ENCODE measurements around the gene RALY. TPM values are rescaled to one million over a fixed set of nuclear protein-coding genes. Genes with fewer than 3 reads are reported as not detected.
A peak's percentile ranks its signal among the peaks of the same experiment; 100 is the strongest.

Gene RALY
- total RNA-seq, 2 donors from 2014 or later, result 136 to 182 TPM

DNA sequence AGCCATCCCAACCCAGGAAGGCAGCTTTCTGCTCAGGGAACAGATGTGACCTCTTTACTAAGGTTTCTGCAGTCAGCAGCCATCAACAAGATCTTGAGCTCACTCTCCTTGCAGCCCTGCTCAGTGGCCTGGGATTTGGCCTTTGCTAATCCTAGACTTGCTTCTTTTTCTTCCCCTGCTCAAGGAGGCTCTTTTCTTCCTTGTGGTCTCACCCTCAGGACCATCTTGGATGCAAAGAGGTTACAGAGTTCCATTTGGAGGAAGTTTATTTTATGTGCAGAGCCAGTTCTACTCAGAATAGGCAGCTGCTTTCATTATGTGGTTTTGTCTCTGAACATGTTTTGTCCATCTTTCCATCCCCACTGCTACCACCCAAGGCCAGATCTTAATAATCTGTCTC is 49.3 kb downstream of the RALY start:
- no peaks in the 10 kb centered on the region for H3K27me3 ChIP-seq (ENCODE audit: control insufficient read depth, insufficient read depth, low read length, poor library complexity, severe bottlenecking)
- H3K4me3 ChIP-seq (ENCODE audit: low read length), result no peak overlapping the region
- TF ChIP-seq, protein P1, sequence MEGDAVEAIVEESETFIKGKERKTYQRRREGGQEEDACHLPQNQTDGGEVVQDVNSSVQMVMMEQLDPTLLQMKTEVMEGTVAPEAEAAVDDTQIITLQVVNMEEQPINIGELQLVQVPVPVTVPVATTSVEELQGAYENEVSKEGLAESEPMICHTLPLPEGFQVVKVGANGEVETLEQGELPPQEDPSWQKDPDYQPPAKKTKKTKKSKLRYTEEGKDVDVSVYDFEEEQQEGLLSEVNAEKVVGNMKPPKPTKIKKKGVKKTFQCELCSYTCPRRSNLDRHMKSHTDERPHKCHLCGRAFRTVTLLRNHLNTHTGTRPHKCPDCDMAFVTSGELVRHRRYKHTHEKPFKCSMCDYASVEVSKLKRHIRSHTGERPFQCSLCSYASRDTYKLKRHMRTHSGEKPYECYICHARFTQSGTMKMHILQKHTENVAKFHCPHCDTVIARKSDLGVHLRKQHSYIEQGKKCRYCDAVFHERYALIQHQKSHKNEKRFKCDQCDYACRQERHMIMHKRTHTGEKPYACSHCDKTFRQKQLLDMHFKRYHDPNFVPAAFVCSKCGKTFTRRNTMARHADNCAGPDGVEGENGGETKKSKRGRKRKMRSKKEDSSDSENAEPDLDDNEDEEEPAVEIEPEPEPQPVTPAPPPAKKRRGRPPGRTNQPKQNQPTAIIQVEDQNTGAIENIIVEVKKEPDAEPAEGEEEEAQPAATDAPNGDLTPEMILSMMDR (conservative IDR thresholded peaks at IDR 0.05), result no peak
- no peak overlapping the region for H3K27ac Mint-ChIP-seq
- no peaks in the 10 kb centered on the region for H3K9me3 ChIP-seq (ENCODE audit: control insufficient read depth, low read length)
- H3K4me1 ChIP-seq (ENCODE audit: control insufficient read depth, insufficient read depth, low read length), result peaks cover 6% of the 10 kb centered on the region
- DNase-seq, result no peak
- H3K36me3 Mint-ChIP-seq (ENCODE audit: low read depth), result peaks cover 6% of the 10 kb centered on the region
- no peak overlapping the region for H3K9ac ChIP-seq (ENCODE audit: extremely low read depth, low read length, poor library complexity, severe bottlenecking)
- H3K36me3 ChIP-seq (ENCODE audit: control insufficient read depth, insufficient read depth, low read length), result no peaks in the 10 kb centered on the region
- no peaks in the 10 kb centered on the region for H3K9me3 Mint-ChIP-seq
- H3K4me1 Mint-ChIP-seq, result peaks cover 41% of the 10 kb centered on the region
- no peak overlapping the region for H3K27ac ChIP-seq (ENCODE audit: low read depth, low read length)
- H3K4me3 Mint-ChIP-seq, result no peak overlapping the region
- H3K27me3 Mint-ChIP-seq (ENCODE audit: insufficient read depth), result no peaks in the 10 kb centered on the region

DNA sequence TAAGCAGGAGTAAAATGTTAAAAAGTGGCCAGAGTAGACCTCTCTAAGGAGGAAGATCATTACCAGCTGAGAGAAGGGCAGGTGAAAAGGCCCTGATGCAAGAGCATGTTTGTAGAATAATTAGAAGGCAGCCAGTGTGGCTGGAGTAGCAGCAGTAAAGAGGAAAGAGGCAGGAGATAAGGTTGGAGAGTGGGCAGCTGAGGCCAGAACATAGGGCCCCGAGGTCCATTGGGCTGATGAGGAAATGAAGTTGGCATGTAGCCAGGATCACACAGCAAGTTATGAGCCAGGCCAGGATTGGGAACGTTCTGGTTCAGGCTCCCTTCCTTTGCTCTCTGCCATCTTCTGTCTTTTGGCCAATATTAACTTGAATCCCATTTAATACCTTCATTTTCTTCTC is 51.6 kb downstream of the RALY start:
- H3K27me3 Mint-ChIP-seq (ENCODE audit: insufficient read depth), result no peaks in the 10 kb centered on the region
- no peak overlapping the region for H3K27ac Mint-ChIP-seq
- DNase-seq, result no peak
- 63 to 79% methylated on average over 1 to 2 of the region's 2 CpGs for WGBS, 2 experiments (ENCODE audit: insufficient coverage in 1 of 2, insufficient read length in 1 of 2)
- Histone ChIP-seq H3K27me3 (ENCODE audit: control insufficient read depth, insufficient read depth, low read length, poor library complexity, severe bottlenecking) (no peaks in the 10 kb centered on the region), H3K9ac (ENCODE audit: extremely low read depth, low read length, poor library complexity, severe bottlenecking) (no peak overlapping the region), H3K36me3 (ENCODE audit: control insufficient read depth, insufficient read depth, low read length) (no peaks in the 10 kb centered on the region), H3K27ac (ENCODE audit: low read depth, low read length) (no peak overlapping the region), H3K4me1 (ENCODE audit: control insufficient read depth, insufficient read depth, low read length) (peaks cover 8% of the 10 kb centered on the region), H3K4me3 (ENCODE audit: low read length) (no peak overlapping the region), H3K9me3 (ENCODE audit: control insufficient read depth, low read length) (no peaks in the 10 kb centered on the region)
- peaks cover 50% of the 10 kb centered on the region for H3K4me1 Mint-ChIP-seq
- no peaks in the 10 kb centered on the region for H3K9me3 Mint-ChIP-seq
- no peak overlapping the region for H3K4me3 Mint-ChIP-seq
- peaks cover 6% of the 10 kb centered on the region for H3K36me3 Mint-ChIP-seq (ENCODE audit: low read depth)
- TF ChIP-seq, protein P1 (conservative IDR thresholded peaks at IDR 0.05), result no peak

DNA sequence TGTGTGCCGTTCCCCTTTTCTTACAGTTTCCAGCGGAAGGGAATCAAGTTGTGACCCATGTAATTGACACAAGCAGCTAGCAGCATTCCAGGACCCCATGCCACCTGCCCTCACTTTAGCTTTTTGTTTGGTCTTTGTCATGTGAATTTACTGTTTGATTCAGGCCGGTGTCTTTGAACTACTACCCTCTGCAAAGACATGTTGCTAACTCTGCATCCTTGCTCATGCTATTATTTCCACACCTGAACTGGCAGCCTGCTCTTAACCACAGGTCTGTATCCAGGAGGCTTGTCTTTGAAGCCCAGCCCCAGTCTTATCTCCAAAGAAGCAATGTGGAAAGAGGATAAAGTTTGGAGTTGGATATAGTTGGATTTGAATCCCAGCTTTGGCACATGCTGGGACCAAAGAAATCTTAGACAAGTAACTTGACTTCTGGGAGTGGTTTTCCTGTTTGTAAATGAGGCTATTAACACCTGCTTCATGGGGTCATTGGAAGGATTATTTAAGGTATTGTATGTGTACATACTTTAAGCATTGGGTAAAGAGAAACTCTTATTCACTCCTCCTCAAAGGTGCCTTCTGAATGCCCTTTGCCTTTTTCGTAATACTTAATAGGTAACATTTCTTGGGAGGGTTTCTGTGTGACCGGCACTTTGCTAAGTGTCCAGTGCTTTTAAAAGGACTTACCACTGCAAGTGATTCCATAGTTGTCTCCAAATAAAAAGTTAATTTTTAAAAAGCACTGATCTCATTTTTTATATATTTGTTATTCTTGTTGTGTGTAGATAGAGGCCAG is 52.4 kb downstream of the RALY start:
- Mint-ChIP-seq H3K4me3 (no peak overlapping the region), H3K27ac (peak overlapping the region; percentile 2), H3K27me3 (ENCODE audit: insufficient read depth) (no peaks in the 10 kb centered on the region), H3K4me1 (peaks cover 52% of the 10 kb centered on the region), H3K9me3 (no peaks in the 10 kb centered on the region), H3K36me3 (ENCODE audit: low read depth) (peaks cover 6% of the 10 kb centered on the region)
- Histone ChIP-seq H3K27ac (ENCODE audit: low read depth, low read length) (no peak overlapping the region), H3K9ac (ENCODE audit: extremely low read depth, low read length, poor library complexity, severe bottlenecking) (no peak overlapping the region), H3K9me3 (ENCODE audit: control insufficient read depth, low read length) (no peaks in the 10 kb centered on the region), H3K27me3 (ENCODE audit: control insufficient read depth, insufficient read depth, low read length, poor library complexity, severe bottlenecking) (no peaks in the 10 kb centered on the region), H3K36me3 (ENCODE audit: control insufficient read depth, insufficient read depth, low read length) (no peaks in the 10 kb centered on the region), H3K4me3 (ENCODE audit: low read length) (no peak overlapping the region), H3K4me1 (ENCODE audit: control insufficient read depth, insufficient read depth, low read length) (peaks cover 8% of the 10 kb centered on the region)
- 60 to 70% methylated on average over 2 to 5 of the region's 5 CpGs for WGBS, 2 experiments (ENCODE audit: insufficient coverage in 1 of 2, insufficient read length in 1 of 2)
- DNase-seq, result peak; percentile 74
- TF ChIP-seq, protein P1 (conservative IDR thresholded peaks at IDR 0.05), result no peak

Data from endodermal cell (in vitro differentiated cells).